GM19455 (cell line): ENCODE data around the gene ZNF106.

Experiments
- ATAC-seq: cut with Tn5 transposase; IDR thresholded peaks from one replicate; pipeline ENCODE4 v1.9.1; 2021; ENCODE audit not compliant: unreplicated experiment

ZNF106 gene

DNA sequence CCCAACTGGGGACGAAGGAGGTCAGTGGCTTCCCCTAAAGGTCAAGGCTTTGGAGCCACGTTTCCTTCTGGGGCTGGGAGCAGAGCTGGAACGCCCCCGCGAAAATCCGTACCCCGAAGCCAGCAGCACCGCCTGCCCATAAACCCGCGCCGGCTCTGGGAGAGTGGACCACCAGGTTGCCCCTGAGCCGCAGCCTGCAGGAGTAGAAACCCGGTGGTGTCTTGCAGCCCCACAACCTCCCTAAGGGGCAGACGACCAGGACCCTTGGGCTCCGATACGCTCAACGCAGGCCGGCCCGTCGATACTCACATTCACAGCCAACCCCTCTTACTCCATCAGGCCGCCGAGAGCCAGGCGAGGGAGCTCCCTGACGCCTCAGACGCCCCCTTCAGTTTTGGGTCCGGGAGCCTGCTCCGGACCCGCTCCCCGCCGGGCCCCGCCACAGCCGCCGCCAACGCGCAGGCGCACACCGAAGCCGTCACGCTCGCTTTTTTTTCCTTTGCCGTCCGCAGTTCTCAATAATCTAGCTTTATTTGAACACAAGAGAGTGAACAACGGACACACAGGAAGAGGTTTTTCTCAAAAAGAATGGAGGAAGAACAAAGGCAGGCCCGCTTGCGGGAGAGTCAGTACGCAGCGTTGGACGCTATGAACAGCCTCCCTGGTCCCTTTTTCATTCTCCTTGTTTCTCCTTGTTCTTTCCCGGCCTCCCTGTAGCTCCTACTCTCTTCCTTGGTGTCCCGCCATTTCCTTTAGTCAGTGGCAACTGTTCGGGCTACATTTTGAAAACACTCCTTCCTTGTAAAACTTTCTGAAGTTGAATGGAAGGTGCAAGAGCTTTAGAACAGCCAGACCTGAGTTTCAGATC, at the start of gene ZNF106:
Gene ZNF106 (minus strand): TSS at position 471 of the 868 bp plus-strand sequence. CDS start 18,852 bp downstream, outside the sequence.
- peak; percentile 63 for ATAC-seq

DNA sequence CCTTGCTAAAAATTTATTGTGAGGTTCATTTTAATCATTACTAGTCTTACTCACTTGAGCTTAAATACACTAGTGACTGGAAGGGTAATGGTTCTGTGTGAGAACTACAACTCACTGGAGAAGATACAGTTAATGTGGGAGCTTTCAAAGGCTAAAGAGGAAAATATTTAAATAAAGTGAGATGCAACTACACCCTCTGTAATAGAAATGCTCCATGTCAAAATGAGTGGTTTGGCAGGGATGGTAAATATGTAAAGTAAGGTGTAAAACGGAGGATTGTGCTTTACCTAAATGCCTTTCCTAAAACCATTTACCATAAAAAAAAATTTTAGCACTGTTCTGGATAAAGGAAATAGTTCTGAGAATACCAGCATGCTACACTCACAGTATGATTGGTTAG, 42.3 kb upstream of the ZNF106 start:
- ATAC-seq = no peak

DNA sequence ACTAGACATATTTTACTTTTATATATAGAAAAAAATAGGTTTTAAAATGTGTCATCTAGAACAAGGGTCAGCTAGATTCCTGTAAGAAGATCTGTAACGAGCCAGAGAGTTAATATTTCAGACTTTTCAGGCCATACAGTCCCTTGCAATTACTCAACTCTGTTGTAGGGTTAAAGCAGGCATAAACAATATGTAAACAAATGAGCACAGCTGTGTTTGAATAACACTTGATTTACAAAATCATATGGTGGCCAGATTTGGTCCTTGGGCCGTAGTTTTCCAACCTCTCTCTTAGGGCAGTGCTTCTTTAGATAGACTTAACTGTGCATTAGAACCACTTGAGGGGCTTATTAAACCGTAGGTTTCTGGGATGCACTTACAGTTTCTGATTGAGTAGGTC, 38.0 kb upstream of the ZNF106 start:
- no peak for ATAC-seq

DNA sequence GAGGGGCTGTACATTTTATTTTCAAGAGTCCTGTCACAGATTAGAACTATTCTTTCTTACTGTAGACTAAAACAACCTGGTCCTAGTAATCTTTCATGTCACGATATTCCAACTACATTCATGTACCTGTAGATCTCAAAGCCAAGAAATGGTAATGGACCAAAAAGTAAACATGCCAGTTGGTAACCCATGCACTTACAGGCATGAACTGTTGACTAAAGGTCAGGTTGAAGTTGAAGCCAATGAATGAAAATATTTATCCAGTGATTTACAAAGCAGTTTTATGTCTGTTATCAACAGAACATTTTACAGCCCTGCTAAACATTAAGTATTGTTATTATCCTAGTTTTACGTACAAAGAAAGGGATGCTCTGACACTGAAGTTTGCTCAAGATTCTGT, 32.4 kb upstream of the ZNF106 start:
- no peak for ATAC-seq

DNA sequence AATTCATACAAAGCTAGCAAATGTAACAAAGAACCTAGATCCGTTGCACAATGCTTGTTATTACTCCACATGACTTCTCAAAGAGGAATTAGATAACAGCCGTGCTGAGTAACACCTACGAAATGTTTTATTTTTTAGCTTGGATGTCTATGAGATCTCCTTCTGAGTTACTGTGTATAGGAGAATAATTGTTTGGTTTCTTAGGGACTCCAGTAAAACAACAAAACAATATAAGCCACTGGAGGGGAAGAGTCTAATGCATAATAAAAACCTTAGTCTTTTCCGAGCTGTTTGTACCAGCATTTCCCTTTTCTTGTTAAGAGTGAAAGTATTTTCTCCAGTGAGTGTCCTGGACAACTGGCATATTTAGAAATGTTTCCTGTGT, 20.1 kb upstream of the ZNF106 start:
- no peak for ATAC-seq

DNA sequence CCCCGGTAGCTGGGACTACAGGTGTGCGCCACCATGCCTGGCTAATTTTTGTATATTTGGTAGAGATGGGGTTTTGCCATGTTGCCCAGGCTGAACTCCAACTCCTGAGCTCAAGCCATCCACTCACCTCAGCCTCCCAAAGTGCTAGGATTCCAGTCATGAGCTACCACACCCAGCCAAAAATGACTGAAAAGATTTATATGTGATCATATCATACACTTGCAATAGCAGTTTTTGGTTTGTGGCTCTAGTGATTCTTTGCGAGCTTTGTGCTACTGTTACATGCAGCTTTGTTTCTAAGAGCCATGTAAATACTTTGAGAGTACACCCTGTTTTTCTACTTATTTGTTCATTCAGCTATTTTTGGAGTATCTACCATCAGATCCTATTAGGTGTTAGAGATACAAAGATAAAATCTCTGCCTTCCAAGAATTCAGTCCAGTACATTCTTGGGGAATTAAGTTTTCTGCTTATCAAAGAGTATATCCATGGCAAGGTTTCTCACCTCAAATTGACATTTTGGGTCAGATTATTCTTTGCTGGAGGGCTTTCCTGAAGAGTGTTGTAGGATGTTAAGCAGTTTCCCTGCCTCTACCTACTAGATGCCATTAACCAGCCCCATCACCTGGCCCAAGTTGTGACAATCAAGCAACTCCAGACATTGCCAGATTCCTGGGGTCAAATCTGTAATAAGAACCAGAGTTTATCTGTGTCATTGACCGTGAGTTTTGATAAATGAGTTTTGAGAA, 19.5 kb upstream of the ZNF106 start:
- no peak for ATAC-seq

DNA sequence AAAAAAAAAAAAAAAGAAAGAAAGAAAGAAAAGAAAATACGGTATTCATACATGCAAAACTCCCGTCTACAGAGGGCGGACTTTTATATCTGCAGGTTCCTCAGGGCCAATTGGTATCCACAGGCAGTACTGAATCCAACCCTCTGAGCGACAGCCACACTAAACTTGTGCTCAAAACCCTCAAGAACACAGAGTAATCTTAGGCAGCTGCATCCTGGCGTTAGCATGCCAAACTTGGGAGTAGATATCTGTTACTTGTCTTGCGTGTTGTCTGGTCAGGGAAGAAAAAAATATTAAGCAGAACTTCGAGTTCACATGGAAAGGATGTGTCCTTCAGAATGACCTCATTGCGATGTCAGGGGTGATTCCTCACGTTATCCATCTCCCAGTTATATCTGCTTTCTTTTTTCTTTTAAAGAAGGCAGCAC, 17.3 kb upstream of the ZNF106 start:
- ATAC-seq = no peak

DNA sequence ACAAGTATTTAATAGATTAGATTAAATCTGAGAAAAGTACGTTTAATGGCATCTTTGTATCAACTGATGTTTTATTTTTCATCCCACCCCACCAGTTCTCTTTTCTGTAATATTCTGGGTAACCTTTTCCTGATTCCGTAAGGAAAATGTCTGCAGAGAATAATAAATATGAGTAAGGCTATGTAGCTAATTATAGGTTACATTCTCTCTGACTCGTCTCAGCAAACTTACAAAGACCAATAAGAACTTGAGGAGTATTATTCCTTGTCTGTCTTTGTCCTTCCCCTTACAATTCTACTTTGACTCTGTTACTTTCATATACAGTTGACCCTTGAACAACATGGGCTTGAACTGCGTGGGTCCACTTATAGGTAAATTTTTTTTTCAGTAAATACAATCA, 16.6 kb upstream of the ZNF106 start:
- ATAC-seq = no peak

DNA sequence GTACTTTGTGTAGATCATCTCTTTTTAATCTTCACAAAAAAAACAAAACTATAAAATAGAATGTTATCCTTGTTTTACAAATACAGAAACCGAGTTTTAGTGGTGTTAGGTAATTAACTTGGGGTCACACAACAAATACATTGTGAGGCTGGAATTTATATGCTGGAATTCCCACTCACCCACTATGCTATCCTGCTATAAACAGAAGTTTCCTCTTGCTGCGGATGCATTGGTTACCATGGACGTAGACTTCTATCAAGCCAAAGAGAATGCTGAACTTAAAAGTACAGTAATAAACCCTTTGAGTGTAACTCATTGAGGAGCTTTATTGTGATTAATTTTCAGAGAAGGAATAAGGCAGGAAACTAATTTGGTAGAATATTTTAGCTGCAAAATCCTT, 13.7 kb upstream of the ZNF106 start:
- ATAC-seq = no peak

DNA sequence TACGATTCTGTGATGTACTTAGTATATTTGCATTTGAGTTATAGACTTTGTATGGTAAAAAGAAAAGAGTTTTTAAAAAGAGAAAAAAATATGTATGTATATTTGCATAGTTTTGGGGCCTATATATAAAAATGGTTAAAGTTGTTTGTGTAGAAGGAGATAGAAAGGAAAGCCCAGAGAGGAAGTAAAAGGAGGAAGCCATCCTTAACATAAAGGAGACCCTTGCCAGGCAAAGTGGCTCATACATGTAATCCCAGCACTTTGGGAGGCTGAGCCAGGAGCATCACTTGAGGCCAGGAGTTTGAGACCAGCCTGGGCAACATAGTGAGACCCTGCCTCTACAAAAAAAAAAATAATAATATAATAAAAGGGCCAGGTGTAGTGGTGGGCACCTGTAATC, 12.9 kb upstream of the ZNF106 start:
- no peak for ATAC-seq

DNA sequence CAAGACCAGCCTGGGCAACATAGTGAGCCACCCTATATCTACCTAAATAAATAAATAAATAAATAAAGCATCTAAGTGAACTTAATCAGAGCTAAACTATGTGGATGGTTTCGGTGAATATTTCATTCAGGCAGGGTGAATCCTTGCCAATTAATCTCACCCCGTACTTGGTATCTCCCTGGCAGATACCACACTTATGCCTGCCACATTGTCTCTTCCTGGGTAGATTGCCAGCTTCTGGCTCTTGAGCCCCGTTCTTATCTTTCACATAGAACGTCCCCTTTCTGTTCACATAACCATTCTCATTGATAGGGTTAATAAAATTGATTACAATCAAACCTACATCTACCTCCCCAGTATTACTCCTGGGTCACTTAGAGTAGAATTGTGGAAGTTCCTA, 11.5 kb upstream of the ZNF106 start:
- ATAC-seq = no peak

DNA sequence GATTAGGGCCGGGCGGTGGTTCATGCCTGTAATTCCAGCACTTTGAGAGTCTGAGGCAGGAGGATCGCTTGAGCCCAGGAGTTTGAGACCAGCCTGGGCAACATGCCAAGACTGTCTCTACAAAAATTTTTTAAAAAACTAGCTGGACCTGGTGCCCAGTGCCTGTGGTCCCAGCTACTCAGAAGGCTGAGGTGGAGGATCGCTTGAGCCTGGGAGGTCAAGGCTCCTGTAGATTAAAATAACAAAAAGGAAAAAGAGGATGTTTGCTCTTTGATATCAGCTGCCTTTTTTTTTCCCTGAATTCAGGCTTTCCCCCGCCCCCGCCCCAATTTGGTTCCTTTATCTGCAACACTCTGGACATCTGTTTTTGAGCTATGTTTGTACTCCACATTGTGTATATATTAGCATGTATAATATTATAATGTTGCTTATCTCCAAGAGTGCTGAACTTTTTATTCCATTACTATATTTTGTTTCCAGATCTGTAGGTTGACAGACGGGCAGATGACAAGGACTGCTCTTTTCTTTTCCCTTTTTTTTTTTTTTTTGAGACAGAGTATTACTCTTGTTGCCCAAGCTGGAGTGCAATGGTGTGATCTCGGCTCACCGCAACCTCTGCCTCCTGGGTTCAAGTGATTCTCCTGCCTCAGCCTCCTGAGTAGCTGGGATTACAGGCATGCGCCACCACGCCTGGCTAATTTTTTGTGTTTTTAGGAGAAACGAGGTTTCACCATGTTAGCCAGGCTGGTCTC, 9.1 kb upstream of the ZNF106 start:
- no peak for ATAC-seq

DNA sequence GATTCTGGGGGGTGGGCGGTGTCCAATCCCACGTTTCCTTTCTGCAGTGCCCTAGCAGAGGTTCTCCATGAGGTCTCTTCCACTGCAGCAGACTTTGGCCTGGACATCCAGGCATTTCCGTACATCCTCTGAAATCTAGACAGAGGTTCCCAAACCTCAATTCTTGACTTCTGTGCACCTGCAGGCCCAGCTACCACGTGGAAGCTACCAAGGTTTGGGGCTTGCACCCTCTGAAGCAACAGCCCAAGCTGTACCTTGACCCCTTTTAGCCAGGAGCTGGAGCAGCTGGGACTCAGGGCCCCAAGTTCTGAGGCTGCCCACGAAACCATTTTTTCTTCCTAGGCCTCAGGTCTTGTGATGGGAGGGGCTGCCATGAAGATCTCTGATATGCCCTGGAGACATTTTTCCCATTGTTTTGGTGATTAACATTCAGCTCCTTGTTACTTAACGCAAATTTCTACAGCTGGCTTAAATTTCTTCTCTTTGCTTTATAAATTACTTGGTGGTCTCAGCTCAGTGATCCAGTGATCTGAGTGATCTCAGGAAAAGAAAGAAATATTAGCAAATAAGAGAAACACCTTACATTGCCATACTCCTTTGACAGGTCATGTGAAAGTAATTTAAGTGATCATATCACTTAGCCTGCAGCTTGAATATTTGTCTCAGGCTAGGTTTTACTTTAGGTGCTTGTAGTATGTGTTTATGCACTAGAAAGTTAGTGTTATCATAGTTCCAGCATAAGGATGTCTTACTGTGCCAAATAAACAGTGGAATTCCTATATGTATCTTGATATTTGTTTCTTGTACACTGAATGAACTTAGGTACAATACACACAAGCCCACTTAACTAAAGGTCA, 7.5 kb upstream of the ZNF106 start:
- ATAC-seq = no peak

DNA sequence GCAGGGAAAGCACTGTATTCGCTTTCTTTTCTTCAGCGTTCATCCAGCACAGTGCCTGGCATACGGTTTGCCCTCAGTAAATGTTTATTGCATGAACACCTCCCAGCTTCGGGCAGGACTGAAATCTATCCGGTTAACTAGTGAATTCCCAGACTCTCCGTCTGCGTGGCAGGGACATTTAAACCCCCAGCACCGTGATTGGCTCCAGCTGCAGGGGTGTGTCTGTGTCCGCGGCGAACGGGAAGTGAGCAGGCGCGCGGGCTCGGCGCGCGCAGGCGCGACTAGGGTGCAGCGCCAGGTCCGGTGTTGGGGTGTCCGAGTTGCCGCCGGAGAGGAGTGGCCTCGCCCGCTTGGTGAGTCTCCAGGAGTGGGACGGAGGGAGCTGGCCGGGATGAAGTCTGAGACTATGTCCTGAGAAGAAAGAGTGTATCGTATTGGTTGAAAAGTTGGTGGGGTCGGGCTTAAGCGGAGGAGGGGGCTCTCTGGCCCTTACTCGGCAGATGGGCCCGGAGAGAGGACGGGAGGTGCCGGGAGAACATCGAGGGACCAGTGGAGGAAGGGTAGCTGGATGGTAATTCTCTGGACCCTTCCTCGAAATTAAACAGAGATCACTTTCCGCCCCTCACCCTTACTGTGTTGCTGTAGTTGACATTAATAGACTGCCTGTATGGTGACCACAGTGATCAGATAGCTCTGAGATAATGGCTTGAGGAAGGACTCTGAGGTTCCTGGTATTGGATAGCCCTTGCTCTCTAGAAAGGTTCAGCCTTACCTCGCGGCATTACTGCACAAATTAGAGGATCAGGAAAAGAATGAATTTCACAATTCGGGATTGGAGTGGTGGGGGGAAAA, 4.6 kb upstream of the ZNF106 start, which contains the start of gene SNAP23:
Gene SNAP23 (plus strand): TSS at position 274 of the 852 bp plus-strand sequence. CDS start 16,213 bp downstream, outside the sequence.
- peak; percentile 75 for ATAC-seq

DNA sequence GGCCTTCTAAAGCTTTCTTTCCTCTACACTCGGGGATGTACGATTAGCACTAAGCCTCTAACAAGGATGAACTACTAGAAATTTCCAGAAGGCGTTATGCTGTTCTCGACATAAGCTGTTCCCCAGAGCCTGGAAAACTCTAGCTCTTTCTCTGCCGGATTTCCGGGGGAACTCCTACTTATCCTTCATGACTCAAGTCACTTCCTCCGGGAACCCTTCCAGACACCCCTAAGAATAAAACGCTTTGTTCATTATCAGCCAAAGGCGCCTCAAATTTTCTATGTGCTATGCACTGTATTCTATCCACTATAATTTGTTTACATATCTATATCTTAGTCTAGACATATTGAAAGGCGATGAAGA, 4.0 kb upstream of the ZNF106 start:
- no peak for ATAC-seq

DNA sequence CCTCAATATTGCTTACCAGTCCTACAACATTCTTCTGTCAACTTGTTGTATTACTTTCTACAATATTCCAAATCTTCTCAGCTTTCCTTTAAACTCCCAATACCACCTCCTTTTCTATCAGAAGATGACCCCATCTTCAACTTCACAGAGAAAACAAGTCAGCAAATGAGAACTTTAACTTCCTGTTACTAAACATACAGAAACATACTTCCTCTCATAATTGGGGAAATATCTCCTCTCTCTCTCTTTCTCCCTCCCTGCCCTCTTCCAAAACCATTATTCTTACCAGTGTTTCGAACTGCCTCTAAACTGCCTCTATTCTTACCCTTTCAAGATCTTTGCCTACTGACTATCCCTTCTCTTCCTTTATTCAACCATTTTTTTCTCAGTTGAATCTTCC, 2.7 kb upstream of the ZNF106 start:
- no peak for ATAC-seq

DNA sequence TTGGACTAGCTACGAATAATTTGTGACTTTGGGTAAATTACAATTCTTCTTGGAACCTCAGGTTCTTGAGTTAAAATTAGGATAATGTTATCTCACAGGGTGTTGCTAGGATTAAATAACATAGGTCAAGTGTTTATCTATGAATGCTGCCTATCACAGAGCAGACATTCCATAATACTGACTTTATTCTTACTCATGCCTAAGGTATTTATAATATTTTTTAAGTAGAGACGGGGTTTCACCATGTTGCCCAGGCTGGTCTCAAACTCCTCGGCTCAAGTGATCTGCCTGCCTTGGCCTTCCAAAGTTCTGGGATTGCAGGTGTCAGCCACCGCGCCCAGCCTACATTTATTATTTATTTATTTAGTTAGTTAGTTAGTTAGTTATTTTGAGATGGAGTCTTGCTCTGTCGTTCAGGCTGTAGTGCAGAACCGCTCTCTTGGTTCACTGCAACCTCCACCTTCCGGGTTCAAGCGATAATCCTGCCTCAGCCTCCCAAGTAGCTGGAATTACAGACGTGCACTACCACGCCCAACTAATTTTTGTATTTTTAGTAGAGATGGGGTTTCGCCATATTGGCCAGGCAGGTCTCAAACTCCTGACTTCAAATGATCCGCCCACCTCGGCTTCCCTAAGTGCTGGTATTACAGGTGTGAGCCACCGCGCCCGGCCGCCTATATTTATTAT, 741 bp upstream of the ZNF106 start:
- ATAC-seq = no peak

DNA sequence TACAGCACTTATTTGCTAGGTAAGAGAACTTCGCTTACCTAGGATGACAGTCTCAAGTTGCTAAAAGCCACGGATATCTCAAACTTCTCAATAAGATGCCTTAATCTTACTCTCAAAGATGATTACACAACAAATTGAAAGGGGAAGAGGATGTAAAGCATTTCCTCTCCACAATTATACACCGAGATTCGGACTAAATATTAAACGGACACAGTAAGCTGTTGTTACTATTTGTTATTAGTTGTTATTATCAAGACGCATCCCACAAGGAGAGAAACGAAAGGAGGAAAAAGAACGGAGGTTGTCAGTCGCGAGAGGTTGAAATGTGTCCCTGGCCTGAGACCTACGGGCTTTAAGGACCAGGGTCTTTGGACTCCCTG, 660 bp downstream of the ZNF106 start:
- ATAC-seq = no peak

DNA sequence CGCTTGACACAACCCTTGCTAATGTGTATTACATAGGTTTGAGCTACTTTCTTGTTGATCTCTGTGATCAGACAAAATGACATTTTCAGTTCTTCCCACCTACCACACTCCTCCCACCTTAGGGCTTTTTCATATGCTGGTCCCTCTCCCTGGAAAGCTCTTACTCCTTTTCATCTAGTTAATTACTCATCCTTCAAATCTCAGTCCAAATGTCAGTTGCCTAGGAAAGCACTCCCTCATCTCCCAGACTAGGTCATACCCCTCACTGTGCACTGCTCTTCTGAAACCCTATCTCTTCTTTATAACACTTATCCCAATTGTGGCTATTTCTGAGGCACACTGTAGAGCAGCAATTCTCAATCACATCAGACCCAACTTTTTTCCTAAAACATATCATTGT, 7.3 kb downstream of the ZNF106 start:
- no peak for ATAC-seq
